MM.1S (cell line): ENCODE results near the gene LMAN1.

ENCODE experiments used
- DNase-seq: peaks from one replicate; pipeline ENCODE4 v3.0.0-alpha.2; 2015
- H2AFZ ChIP-seq: fragments of 300-600 bp; sonication (generic); 2 replicates; pipeline ENCODE4 v1.6.0; 2016; ENCODE audit warnings: antibody characterized with exemption, low read length
- H3F3A ChIP-seq: fragments of 300-600 bp; sonication (generic); 2 replicates; pipeline ENCODE4 v1.6.1; 2016; ENCODE audit warnings: mild to moderate bottlenecking, antibody characterized with exemption, low read length, moderate library complexity, mixed read lengths; ENCODE audit not compliant: insufficient read depth
- H3K27ac ChIP-seq: fragments of 300-600 bp; sonication (generic); 2 replicates; pipeline ENCODE4 v1.5.1; 2016; ENCODE audit warnings: mild to moderate bottlenecking, low read length
- H3K27me3 ChIP-seq: fragments of 300-600 bp; sonication (generic); replicated peaks from 2 replicates; pipeline ENCODE4 v1.6.0; 2016; ENCODE audit warnings: low read length; ENCODE audit not compliant: insufficient read depth
- H3K36me3 ChIP-seq: fragments of 300-600 bp; sonication (generic); replicated peaks from 2 replicates; pipeline ENCODE4 v1.6.1; 2016; ENCODE audit warnings: mild to moderate bottlenecking, low read length, mixed read lengths; ENCODE audit not compliant: insufficient read depth
- H3K4me1 ChIP-seq: fragments of 300-600 bp; sonication (generic); 2 replicates; pipeline ENCODE4 v1.6.1; 2016; ENCODE audit warnings: low read length, mixed read lengths
- H3K4me2 ChIP-seq: fragments of 300-600 bp; sonication (generic); 2 replicates; pipeline ENCODE4 v1.6.0; 2016; ENCODE audit warnings: low read depth, low read length
- H3K4me3 ChIP-seq: fragments of 300-600 bp; sonication (generic); 2 replicates; pipeline ENCODE4 v1.5.1; 2016; ENCODE audit warnings: low read length, mixed read lengths
- H3K79me2 ChIP-seq: fragments of 300-600 bp; sonication (generic); 2 replicates; pipeline ENCODE4 v1.6.1; 2016; ENCODE audit warnings: mixed run types, low read length, mixed read lengths
- H3K9ac ChIP-seq: fragments of 300-600 bp; sonication (generic); 2 replicates; pipeline ENCODE4 v1.6.1; 2016; ENCODE audit warnings: low read length, mixed read lengths
- H3K9me2 ChIP-seq: fragments of 300-600 bp; sonication (generic); replicated peaks from 2 replicates; pipeline ENCODE4 v1.6.1; 2016; ENCODE audit warnings: mild to moderate bottlenecking, low read length, mixed read lengths; ENCODE audit not compliant: insufficient read depth
- H3K9me3 ChIP-seq: fragments of 300-600 bp; sonication (generic); replicated peaks from 2 replicates; pipeline ENCODE4 v1.6.1; 2016; ENCODE audit warnings: mild to moderate bottlenecking, low read length, mixed read lengths; ENCODE audit not compliant: insufficient read depth
- H4K20me1 ChIP-seq: fragments of 300-600 bp; sonication (generic); 2 replicates; pipeline ENCODE4 v1.6.1; 2016; ENCODE audit warnings: mild to moderate bottlenecking, low read length, moderate library complexity, mixed read lengths; ENCODE audit not compliant: insufficient read depth
- CTCF ChIP-seq: fragments of 300-600 bp; sonication (generic); IDR thresholded peaks from 2 replicates; pipeline ENCODE4 v1.5.1; 2016; ENCODE audit warnings: antibody characterized with exemption, low read length, mixed read lengths
- EZH2 ChIP-seq: fragments of 300-600 bp; sonication (generic); optimal IDR thresholded peaks from 2 replicates; pipeline ENCODE3; 2017; ENCODE audit warnings: low read depth, mild to moderate bottlenecking, antibody characterized with exemption, low read length, mixed read lengths
- EZH2phosphoT487 ChIP-seq: fragments of 300-600 bp; sonication (generic); IDR thresholded peaks from 2 replicates; pipeline ENCODE4 v1.6.1; 2018; ENCODE audit warnings: antibody characterized with exemption, low read length

The LMAN1 gene

DNA sequence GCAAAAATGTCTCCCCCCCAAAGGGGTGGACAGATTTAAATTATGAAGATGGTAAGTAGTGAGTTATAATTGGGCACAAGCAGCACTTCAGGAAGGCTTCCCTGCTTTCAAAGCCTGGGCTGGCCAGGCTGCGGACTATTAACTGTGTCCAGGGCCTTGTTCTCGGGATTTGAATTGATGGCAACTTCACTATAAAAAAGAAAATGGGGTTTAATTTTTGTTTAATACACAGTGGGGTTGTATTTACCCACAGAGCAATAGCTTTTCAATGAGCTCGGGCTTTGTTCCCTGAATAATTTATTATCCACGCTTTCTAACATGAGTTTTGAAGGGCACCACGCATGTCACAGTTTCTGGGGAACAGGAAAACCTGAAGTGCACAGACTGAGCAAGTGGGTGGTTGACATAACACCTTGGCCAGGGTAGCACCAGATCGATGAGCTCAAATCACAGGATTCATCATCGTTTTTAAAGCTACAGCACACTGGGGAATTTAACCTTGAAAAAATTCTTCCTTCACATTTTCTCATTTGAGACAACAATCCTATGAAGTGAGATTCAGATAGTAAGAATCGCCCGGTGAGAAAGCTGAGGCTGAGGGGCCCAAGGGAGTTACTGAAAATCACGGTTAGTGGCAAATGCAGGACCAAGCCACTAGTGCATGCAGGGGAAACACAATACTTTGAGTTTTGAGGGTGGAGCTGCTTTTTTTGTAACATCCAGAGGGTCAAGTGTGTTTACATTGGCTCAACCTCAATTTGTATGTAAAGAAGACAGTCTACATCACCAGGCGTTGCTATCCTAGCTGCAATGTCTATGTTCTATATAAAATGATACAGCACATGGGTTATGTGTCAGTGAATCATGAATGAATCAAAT, 28.9 kb upstream of the LMAN1 start:
- no peak for TF ChIP-seq EZH2
- TF ChIP-seq EZH2phosphoT487: no peak
- no peak for TF ChIP-seq CTCF
- Histone ChIP-seq H3K79me2 (no peaks in the 10 kb centered on the region), H3K27me3 (no peaks in the 10 kb centered on the region), H3K9me3 (no peaks in the 10 kb centered on the region), H3F3A (no peaks in the 10 kb centered on the region), H4K20me1 (no peaks in the 10 kb centered on the region), H2AFZ (no peak overlapping the region), H3K4me2 (no peak overlapping the region), H3K9ac (no peak overlapping the region), H3K27ac (no peak overlapping the region), H3K36me3 (no peaks in the 10 kb centered on the region), H3K4me1 (no peaks in the 10 kb centered on the region), H3K9me2 (no peaks in the 10 kb centered on the region), H3K4me3 (no peak overlapping the region)
- DNase-seq: no peak

DNA sequence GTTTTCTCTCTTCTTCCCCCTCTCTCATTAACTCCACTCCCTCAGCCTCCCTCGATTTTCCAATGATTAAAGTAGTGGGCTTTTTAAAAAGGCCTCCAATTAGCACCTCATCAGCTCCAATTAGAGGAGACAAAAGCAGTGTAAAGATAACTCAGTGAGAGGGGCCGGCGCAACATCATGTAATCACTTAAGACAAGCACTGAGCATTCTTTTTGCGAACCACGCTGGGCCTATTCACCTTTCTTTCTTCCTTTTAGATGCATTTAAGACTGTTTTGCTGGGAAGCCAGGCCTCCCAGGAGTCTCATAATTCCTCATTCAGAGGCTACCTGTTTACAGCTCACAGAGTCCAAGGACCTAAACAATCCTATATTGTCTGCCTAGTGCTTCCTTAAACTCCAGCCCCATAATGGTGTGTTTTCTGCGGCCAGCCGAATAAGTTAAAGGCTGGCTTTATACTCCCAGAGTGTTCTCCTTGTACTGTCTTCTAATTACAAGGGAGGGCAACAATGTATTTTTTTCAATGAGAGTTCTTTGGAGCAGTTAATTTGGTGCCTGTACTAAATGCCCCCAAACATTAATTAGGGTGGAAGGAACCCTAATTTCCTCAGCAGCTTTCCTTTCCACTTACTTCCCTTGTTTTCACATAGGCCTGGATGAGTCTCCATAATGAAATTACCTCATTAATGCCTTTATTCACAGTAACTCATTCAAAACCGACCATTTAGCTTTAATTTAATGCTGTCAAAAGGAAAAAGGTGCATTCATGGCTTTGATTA, 28.0 kb upstream of the LMAN1 start:
- no peaks in the 10 kb centered on the region for H3K4me1 ChIP-seq
- H3F3A ChIP-seq: no peaks in the 10 kb centered on the region
- H3K27ac ChIP-seq: no peak overlapping the region
- no peaks in the 10 kb centered on the region for H3K9me2 ChIP-seq
- H3K36me3 ChIP-seq: no peaks in the 10 kb centered on the region
- H3K4me2 ChIP-seq: no peak overlapping the region
- TF ChIP-seq CTCF: no peak
- no peak for TF ChIP-seq EZH2
- no peak for TF ChIP-seq EZH2phosphoT487
- H3K9ac ChIP-seq: no peak overlapping the region
- H3K9me3 ChIP-seq: no peaks in the 10 kb centered on the region
- H4K20me1 ChIP-seq: no peaks in the 10 kb centered on the region
- H3K79me2 ChIP-seq: no peaks in the 10 kb centered on the region
- DNase-seq: no peak
- H2AFZ ChIP-seq: no peak overlapping the region
- H3K4me3 ChIP-seq: no peak overlapping the region
- H3K27me3 ChIP-seq: no peaks in the 10 kb centered on the region

DNA sequence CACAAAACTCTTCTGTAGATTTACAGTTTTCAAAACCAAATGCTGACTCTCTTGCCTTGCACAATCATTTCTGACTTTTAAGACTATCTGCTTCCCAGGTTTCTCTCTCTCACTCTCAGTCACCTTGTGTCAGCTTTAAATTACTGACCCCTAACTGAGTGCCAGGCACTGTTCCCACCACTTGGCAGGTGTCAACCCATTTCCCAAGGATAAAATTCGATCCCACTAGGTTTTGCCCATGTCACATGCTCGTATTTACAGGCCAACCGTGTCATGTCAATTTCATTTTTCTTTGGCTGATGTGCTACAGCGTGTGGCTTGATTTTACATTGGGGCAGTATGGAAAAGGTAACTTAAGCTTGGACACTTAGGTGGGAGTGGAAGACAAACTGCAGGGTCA, 26.1 kb upstream of the LMAN1 start:
- TF ChIP-seq CTCF: no peak
- TF ChIP-seq EZH2: no peak
- no peak for TF ChIP-seq EZH2phosphoT487
- Histone ChIP-seq H3K4me2 (no peak overlapping the region), H3K27ac (no peak overlapping the region), H3K4me1 (no peaks in the 10 kb centered on the region), H3K4me3 (no peak overlapping the region), H3F3A (no peaks in the 10 kb centered on the region), H3K79me2 (no peaks in the 10 kb centered on the region), H3K36me3 (no peaks in the 10 kb centered on the region), H2AFZ (no peak overlapping the region), H3K9ac (no peak overlapping the region), H3K9me2 (no peaks in the 10 kb centered on the region), H3K27me3 (no peaks in the 10 kb centered on the region), H4K20me1 (no peaks in the 10 kb centered on the region), H3K9me3 (no peaks in the 10 kb centered on the region)
- no peak for DNase-seq
